HCT116 (cell line): Measurements from ENCODE around the gene VTN. TPM values are rescaled to one million over a fixed set of nuclear protein-coding genes. Genes with fewer than 3 reads are reported as not detected.

Experiments
- ATAC-seq: fragments of 200-7000 bp; cut with Tn5 transposase; 2 replicates; pipeline ENCODE4 v1.9.1; 2020; ENCODE audit warnings: mild to moderate bottlenecking, moderate library complexity
- BruUV-seq: library from RNA; stranded (reverse); fragments of 400-500 nt; replicated peaks from 2 replicates; lab custom pipeline; 2021; lab: Mats Ljungman, UMichigan
- CTCF ChIA-PET: fragments of 300-600 bp; sonication (Branson Sonifier 250); formaldehyde crosslinking; loops from one replicate; lab custom pipeline; 2021; ENCODE audit warnings: antibody characterized with exemption; lab: Charles Lee
- POLR2A ChIA-PET: fragments of 300-600, 350-600 bp; sonication (Branson Sonifier 250); formaldehyde crosslinking; loops from one replicate; lab custom pipeline; 2021; ENCODE audit warnings: antibody characterized with exemption; lab: Charles Lee
- RAD21 ChIA-PET, 2 experiments: fragments of 300-600 bp; sonication (Branson Sonifier 250); formaldehyde crosslinking; loops; one replicate each; lab custom pipeline; 2023; ENCODE audit warnings: low total read pairs in 2 of 2; ENCODE audit not compliant: uncharacterized antibody in 2 of 2, unreplicated experiment in 2 of 2, low non-redundant PET in 1 of 2; lab: Charles Lee
- DNase-seq: peaks from one replicate; pipeline ENCODE4 v3.0.0-alpha.2; 2010; ENCODE audit warnings: low read depth, low spot score
- H2AFZ ChIP-seq: fragments of 200-600 bp; shearing (Covaris generic), sonication (generic); 2 replicates; pipeline ENCODE4 v1.6.1; 2017; ENCODE audit warnings: low read depth, mixed run types, mixed read lengths, antibody characterized with exemption, low read length; ENCODE audit not compliant: poor library complexity, severe bottlenecking
- H3K27ac ChIP-seq: 2 replicates; pipeline ENCODE4 v1.5.1; 2012; ENCODE audit warnings: low read depth, low read length
- H3K27me3 ChIP-seq: fragments of 200-600 bp; sonication (generic); 2 replicates; pipeline ENCODE4 v1.6.1; 2016; ENCODE audit warnings: mixed run types, low read length, mixed read lengths; ENCODE audit not compliant: insufficient read depth
- H3K36me3 ChIP-seq, 2 experiments: fragments of 200-500 bp in 1 of 2; fragments of 200-600 bp in 1 of 2; sonication (Bioruptor generic) in 1 of 2; sonication (generic) in 1 of 2; 2 replicates each; pipeline versions ENCODE4 v1.5.1 to v1.6.1; 2014 to 2016; ENCODE audit warnings: low read length in 2 of 2, inconsistent platforms in 1 of 2, mixed read lengths in 1 of 2, mixed run types in 1 of 2; ENCODE audit not compliant: insufficient read depth in 2 of 2, control insufficient read depth in 1 of 2
- H3K4me1 ChIP-seq, 2 experiments: fragments of 200-600 bp in 1 of 2; sonication (generic) in 1 of 2; 2 replicates each; pipeline versions ENCODE4 v1.5.1 to v1.6.1; 2012 to 2017; ENCODE audit warnings: low read length in 2 of 2, inconsistent platforms in 1 of 2, mild to moderate bottlenecking in 1 of 2, mixed read lengths in 1 of 2, mixed run types in 1 of 2, moderate library complexity in 1 of 2; ENCODE audit not compliant: insufficient read depth in 2 of 2, control insufficient read depth in 1 of 2
- H3K4me2 ChIP-seq: fragments of 200-600 bp; sonication (generic); 2 replicates; pipeline ENCODE4 v1.6.1; 2017; ENCODE audit warnings: mixed run types, low read length, mixed read lengths
- H3K4me3 ChIP-seq, 2 experiments: fragments of 200-600 bp in 1 of 2; sonication (generic) in 1 of 2; replicated peaks in 1 of 2; 2 replicates each; pipeline ENCODE4 v1.5.1; 2011 to 2016; ENCODE audit warnings: low read length in 2 of 2, control low read depth in 1 of 2, low read depth in 1 of 2, mild to moderate bottlenecking in 1 of 2, mixed read lengths in 1 of 2, mixed run types in 1 of 2
- H3K79me2 ChIP-seq: fragments of 200-600 bp; sonication (generic); 2 replicates; pipeline ENCODE4 v1.6.1; 2017; ENCODE audit warnings: mild to moderate bottlenecking, mixed run types, low read length, moderate library complexity, mixed read lengths; ENCODE audit not compliant: insufficient read depth
- H3K9ac ChIP-seq: fragments of 200-600 bp; sonication (generic); 2 replicates; pipeline ENCODE4 v1.6.1; 2016; ENCODE audit warnings: low read length, mixed read lengths
- H3K9me2 ChIP-seq: fragments of 200-600 bp; sonication (generic), shearing (Covaris generic); 2 replicates; pipeline ENCODE4 v1.6.1; 2017; ENCODE audit warnings: mixed run types, mild to moderate bottlenecking, moderate library complexity; ENCODE audit not compliant: insufficient read depth
- H3K9me3 ChIP-seq, 2 experiments: fragments of 200-500 bp in 1 of 2; fragments of 200-600 bp in 1 of 2; sonication (Bioruptor generic) in 1 of 2; sonication (generic) in 1 of 2; 2 replicates each; pipeline ENCODE4 v1.6.1; 2014 to 2017; ENCODE audit warnings: low read length in 2 of 2, mixed read lengths in 2 of 2, inconsistent platforms in 1 of 2, low read depth in 1 of 2, mild to moderate bottlenecking in 1 of 2, mixed run types in 1 of 2, moderate library complexity in 1 of 2; ENCODE audit not compliant: control insufficient read depth in 1 of 2, insufficient read depth in 1 of 2
- H4K20me1 ChIP-seq: fragments of 200-600 bp; sonication (generic), shearing (Covaris generic); 2 replicates; pipeline ENCODE4 v1.6.1; 2017; ENCODE audit warnings: mixed run types, mild to moderate bottlenecking, moderate library complexity; ENCODE audit not compliant: insufficient read depth
- EGR1 ChIP-seq: IDR thresholded peaks from 2 replicates; pipeline ENCODE4 v1.6.1; 2012; ENCODE audit warnings: low read depth
- JUND ChIP-seq: IDR thresholded peaks from 2 replicates; pipeline ENCODE4 v1.6.1; 2012
- RAD21 ChIP-seq: IDR thresholded peaks from 2 replicates; pipeline ENCODE4 v1.6.1; 2012; ENCODE audit warnings: low read depth, mild to moderate bottlenecking
- TCF7L2 ChIP-seq: IDR thresholded peaks from 2 replicates; pipeline ENCODE4 v1.7.0; 2011; ENCODE audit warnings: borderline replicate concordance, inconsistent platforms; ENCODE audit not compliant: insufficient read depth, insufficient read length; ENCODE audit errors: extremely low read depth
- intact Hi-C: fragments of 100-400 bp; cut with micrococcal nuclease; formaldehyde crosslinking; loops from 2 replicates; pipeline ENCODE4 v1.10.0; 2022
- total RNA-seq: library from RNA; stranded (reverse); gene quantifications from one replicate; pipeline ENCODE4 v1.2.1, GENCODE V29; 2021; ENCODE audit not compliant: unreplicated experiment
- TF ChIP-seq, protein P1 (sequence below): IDR thresholded peaks from 2 replicates; pipeline ENCODE4 v1.6.1; 2012
- TF ChIP-seq, protein P2 (sequence below): IDR thresholded peaks from 2 replicates; pipeline ENCODE4 v1.6.1; 2012
- TF ChIP-seq, protein P3 (sequence below): IDR thresholded peaks from 2 replicates; pipeline ENCODE4 v1.6.1; 2012; ENCODE audit warnings: low read depth

The VTN gene
- total RNA-seq, 1 experiment from 2014 or later: 1.5 TPM

DNA sequence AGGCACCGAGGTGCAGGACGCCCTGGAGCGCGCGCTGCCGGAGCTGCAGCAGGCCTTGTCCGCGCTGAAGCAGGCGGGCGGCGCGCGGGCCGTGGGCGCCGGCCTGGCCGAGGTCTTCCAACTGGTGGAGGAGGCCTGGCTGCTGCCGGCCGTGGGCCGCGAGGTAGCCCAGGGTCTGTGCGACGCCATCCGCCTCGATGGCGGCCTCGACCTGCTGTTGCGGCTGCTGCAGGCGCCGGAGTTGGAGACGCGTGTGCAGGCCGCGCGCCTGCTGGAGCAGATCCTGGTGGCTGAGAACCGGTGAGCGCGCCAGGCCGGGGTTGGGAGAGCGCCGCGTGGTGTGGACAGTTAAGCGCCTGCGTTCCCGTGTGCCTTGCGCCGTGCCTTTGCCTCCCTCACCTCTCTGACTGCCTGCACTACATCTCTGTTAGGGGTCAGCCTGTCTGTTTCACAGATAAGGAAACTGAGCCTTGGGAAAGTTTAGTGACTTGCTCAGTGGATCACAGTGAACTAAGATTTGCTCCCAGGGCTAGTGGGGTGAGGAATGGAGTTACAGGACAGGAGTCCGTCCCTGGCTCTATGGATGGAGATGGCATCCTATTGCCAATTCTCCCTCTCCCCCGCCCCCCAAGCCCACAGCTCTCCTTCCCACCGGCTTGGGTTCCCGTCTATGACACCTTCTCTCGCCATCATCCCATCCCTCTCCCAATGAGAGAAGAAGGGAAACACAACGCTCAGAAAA is 2.3 kb upstream of the VTN start:
- TF ChIP-seq TCF7L2 (no peak), RAD21 (no peak), JUND (no peak)
- TF ChIP-seq, protein P1, sequence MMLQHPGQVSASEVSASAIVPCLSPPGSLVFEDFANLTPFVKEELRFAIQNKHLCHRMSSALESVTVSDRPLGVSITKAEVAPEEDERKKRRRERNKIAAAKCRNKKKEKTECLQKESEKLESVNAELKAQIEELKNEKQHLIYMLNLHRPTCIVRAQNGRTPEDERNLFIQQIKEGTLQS: no peak
- Histone ChIP-seq H3K9me2 (no peaks in the 10 kb centered on the region), H3K36me3 (no peaks in the 10 kb centered on the region), H3K4me2 (no peak overlapping the region), H3K9me3 (no peaks in the 10 kb centered on the region), H3K9ac (no peak overlapping the region), H3K4me1 (peaks cover 11 to 20% of the 10 kb centered on the region in 2 experiments; a peak in 3 of 4 replicates), H3K4me3 (no peak overlapping the region), H4K20me1 (no peaks in the 10 kb centered on the region), H2AFZ (no peak overlapping the region), H3K27ac (no peak overlapping the region), H3K79me2 (no peaks in the 10 kb centered on the region), H3K27me3 (no peaks in the 10 kb centered on the region)
- RAD21 ChIA-PET: no interaction called here
- CTCF ChIA-PET: no interaction called here
- intact Hi-C loops: loop anchor here (10.0 kb wide), 2 partner anchors 58 to 72 kb away; partner anchors contain the start of gene TMEM97
- BruUV-seq: no TSS peak
- ATAC-seq: no peak
- POLR2A ChIA-PET: no interaction called here
- no peak for DNase-seq

DNA sequence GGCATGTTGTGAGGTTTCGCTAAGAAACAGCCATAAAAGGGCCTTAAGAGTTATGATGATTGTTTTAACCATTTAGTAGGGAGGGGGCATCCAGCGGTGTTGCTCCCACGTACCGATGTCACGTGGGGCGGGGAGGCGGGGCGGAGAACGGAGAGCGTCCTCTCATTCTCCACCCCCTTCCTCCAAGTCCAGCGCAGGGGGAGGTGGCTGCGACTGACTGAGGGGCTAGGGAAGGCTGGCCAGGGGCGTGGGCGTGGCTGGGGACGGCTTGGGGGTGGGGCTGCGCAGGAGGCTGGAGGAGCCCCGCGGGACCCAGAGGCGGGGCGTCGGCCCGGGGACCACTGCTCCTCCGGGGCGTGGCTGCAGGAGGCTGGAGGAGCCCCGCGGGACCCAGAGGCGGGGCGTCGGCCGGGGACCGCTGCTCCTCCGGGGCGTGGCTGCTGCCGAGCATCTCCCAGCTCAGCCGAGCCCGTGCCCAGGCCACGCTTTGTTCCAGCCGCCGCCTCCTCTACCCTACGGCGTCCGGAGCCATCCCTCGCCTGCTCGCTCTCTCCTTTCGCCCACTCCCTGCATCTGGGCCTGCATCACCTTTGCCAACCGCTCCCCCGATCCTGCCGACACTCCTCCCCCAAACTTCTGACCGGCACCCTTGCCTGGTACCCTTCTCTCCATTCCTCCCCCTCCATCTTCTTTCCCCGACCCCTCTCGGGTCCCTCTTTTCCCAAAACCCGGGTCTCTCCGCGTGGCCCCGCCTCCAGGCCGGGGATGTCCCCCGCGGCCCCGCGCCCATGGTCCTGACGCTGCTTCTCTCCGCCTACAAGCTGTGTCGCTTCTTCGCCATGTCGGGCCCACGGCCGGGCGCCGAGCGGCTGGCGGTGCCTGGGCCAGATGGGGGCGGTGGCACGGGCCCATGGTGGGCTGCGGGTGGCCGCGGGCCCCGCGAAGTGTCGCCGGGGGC is 1.4 kb upstream of the VTN start, which contains the start of gene SARM1:
SARM1 (plus strand) TSS at position 450 of the 958 bp plus-strand sequence; CDS start at position 789, 339 bp downstream.
- intact Hi-C loops: loop anchor here (10.0 kb wide), 2 partner anchors 57 to 73 kb away; partner anchors contain the start of gene TMEM97
- ChIA-PET POLR2A (no interaction called here), CTCF (no interaction called here), RAD21 (no interaction called here)
- BruUV-seq: no TSS peak
- peaks cover 11 to 20% of the 10 kb centered on the region in 2 experiments; a peak in 3 of 4 replicates for H3K4me1 ChIP-seq
- H3K4me2 ChIP-seq: peak within 1 kb of the TSS; percentile 77
- H3K79me2 ChIP-seq: no peaks in the 10 kb centered on the region
- 0 out of 2 replicates have a peak, but pooled peaks have one; percentile 26 for TF ChIP-seq EGR1
- TF ChIP-seq, protein P2, sequence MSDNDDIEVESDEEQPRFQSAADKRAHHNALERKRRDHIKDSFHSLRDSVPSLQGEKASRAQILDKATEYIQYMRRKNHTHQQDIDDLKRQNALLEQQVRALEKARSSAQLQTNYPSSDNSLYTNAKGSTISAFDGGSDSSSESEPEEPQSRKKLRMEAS: peak; percentile 35; the same call in 1 of the 2 replicates
- TF ChIP-seq TCF7L2: peak; percentile 67
- TF ChIP-seq, protein P3, sequence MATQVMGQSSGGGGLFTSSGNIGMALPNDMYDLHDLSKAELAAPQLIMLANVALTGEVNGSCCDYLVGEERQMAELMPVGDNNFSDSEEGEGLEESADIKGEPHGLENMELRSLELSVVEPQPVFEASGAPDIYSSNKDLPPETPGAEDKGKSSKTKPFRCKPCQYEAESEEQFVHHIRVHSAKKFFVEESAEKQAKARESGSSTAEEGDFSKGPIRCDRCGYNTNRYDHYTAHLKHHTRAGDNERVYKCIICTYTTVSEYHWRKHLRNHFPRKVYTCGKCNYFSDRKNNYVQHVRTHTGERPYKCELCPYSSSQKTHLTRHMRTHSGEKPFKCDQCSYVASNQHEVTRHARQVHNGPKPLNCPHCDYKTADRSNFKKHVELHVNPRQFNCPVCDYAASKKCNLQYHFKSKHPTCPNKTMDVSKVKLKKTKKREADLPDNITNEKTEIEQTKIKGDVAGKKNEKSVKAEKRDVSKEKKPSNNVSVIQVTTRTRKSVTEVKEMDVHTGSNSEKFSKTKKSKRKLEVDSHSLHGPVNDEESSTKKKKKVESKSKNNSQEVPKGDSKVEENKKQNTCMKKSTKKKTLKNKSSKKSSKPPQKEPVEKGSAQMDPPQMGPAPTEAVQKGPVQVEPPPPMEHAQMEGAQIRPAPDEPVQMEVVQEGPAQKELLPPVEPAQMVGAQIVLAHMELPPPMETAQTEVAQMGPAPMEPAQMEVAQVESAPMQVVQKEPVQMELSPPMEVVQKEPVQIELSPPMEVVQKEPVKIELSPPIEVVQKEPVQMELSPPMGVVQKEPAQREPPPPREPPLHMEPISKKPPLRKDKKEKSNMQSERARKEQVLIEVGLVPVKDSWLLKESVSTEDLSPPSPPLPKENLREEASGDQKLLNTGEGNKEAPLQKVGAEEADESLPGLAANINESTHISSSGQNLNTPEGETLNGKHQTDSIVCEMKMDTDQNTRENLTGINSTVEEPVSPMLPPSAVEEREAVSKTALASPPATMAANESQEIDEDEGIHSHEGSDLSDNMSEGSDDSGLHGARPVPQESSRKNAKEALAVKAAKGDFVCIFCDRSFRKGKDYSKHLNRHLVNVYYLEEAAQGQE: no peak
- no peaks in the 10 kb centered on the region for H4K20me1 ChIP-seq
- DNase-seq (peak; percentile 31), ATAC-seq (peak; percentile 96)
- no peaks in the 10 kb centered on the region for H3K9me3 ChIP-seq
- H3K4me3 ChIP-seq: peak within 1 kb of the TSS; percentile 17 to 50; a peak in 3 of 4 replicates
- no peaks in the 10 kb centered on the region for H3K36me3 ChIP-seq
- H3K27ac ChIP-seq: no peak within 1 kb of the TSS
- H3K9ac ChIP-seq: no peak within 1 kb of the TSS
- no peak within 1 kb of the TSS for H2AFZ ChIP-seq
- H3K9me2 ChIP-seq: no peaks in the 10 kb centered on the region
- no peaks in the 10 kb centered on the region for H3K27me3 ChIP-seq
